Body of pancreas (tissue), 4 donors: Measurements from ENCODE around the gene WDR11. TPM values are rescaled to one million over a fixed set of nuclear protein-coding genes. Genes with fewer than 3 reads are reported as not detected.

Experiments used
- ATAC-seq: fragments of 150-250 bp; one replicate; pipeline ENCODE4 v1.9.1; 2016
- DNase-seq, 4 donors: peaks; one replicate each; pipeline ENCODE4 v3.0.0-alpha.2; 2019
- H3K27ac ChIP-seq, 4 donors: fragments of 200-600 bp; sonication (generic); 1 replicate in 3 of 4; 2 replicates in 1 of 4; pipeline versions ENCODE4 v1.5.1 to v1.6.1; 2016 to 2019; ENCODE audit warnings: mild to moderate bottlenecking in 1 of 4, mixed read lengths in 1 of 4, moderate library complexity in 1 of 4
- H3K27me3 ChIP-seq, 2 donors: fragments of 200-600 bp; sonication (generic); one replicate each; pipeline ENCODE4 v1.6.0; 2016; ENCODE audit warnings: mild to moderate bottlenecking in 1 of 2
- H3K36me3 ChIP-seq, 2 donors: fragments of 200-600 bp; sonication (generic); replicated peaks in 1 of 2; 2 replicates each; pipeline ENCODE4 v1.5.1; 2016; ENCODE audit warnings: low read depth in 2 of 2; ENCODE audit not compliant: insufficient read depth in 1 of 2
- H3K4me1 ChIP-seq: fragments of 200-600 bp; sonication (generic); one replicate; pipeline ENCODE4 v1.6.0; 2016
- H3K4me3 ChIP-seq, 2 donors: fragments of 200-600 bp; sonication (generic); 1 replicate in 1 of 2; 2 replicates in 1 of 2; pipeline ENCODE4 v1.5.1; 2016 to 2019
- H3K9me3 ChIP-seq, 3 donors: fragments of 200-600 bp; sonication (generic); 1 replicate in 2 of 3; 2 replicates in 1 of 3; pipeline ENCODE4 v1.5.1; 2016
- POLR2A ChIP-seq, 3 donors: fragments of 450-650 bp; IDR thresholded peaks; one replicate each; pipeline ENCODE4 v1.6.1; 2016; ENCODE audit warnings: antibody characterized with exemption in 3 of 3, mild to moderate bottlenecking in 2 of 3
- WGBS, 2 donors: methylation state at CpG; one replicate each; pipeline ENCODE4 v1.1.5; 2017; 5-methylcytosine and 5-hydroxymethylcytosine counted together
- intact Hi-C: fragments of 100-400 bp; cut with DNase I; formaldehyde crosslinking; loops from one replicate; pipeline ENCODE4 v1.15.1; 2023
- total RNA-seq, 2 donors: library from RNA; depleted of rRNA; stranded (reverse); fragments of >200 nt; gene quantifications; one replicate each; pipeline ENCODE4 v1.1.0, GENCODE V29; 2016
- TF ChIP-seq, protein P1 (sequence below), 7 experiments: fragments of 450-650 bp in 4 of 7; fragments of 200-600 bp in 3 of 7; sonication (generic) in 3 of 7; IDR thresholded peaks; one replicate each; pipeline ENCODE4 v1.5.1; 2016 to 2019; ENCODE audit warnings: antibody characterized with exemption in 7 of 7

Gene WDR11
- total RNA-seq, 2 donors from 2014 or later = 24.7 to 43.3 TPM

DNA sequence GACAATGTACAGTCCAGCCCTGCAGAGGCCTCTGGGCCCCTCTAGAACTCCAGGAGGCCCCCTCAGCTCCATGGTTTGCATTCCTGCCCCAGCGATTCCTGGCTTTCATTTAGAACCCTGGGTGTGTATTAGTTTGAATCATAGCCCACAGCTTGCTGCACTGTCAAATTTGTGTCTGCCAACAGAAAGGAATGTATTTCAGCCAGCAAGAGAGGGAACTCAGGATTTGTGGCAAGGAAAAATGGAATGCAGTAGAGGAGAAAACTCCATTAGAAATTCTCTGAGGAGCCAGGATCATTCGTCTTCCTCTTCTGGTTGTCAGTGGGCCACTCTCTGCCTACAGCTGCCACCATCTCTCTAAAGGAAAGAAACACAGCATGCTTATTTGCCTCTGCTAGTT lies 27.9 kb upstream of the WDR11 start:
- ATAC-seq = no peak
- no peak overlapping the region for H3K4me3 ChIP-seq
- intact Hi-C loops = no loop called here

DNA sequence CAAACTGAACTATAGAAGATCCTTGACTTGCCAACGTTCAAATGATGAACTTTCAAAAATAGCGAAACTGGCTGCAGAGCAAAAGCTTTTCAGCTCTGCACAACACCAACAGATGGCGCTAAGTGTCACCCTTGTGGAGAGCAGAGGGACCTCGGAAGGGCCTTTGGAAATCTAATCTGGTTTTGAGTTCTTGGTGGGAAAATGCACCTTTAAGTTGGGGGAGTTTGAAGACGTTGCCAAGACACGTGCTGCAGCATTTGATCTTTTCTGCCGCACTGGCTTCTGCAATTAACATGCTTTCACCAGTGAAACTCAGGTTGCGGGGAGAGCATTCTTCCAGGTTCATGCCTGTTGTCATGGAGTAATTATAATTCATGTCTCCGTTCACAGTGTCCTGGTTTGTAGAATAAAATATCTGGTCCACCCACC lies 26.3 kb upstream of the WDR11 start:
- DNase-seq (peak in 2 of 4 donors; percentile 11 to 15), ATAC-seq (no peak)
- Histone ChIP-seq H3K36me3 (no peaks in the 10 kb centered on the region), H3K4me1 (no peaks in the 10 kb centered on the region), H3K27me3 (peaks cover 0 to 8% of the 10 kb centered on the region in 2 donors), H3K4me3 (no peak overlapping the region), H3K9me3 (no peaks in the 10 kb centered on the region), H3K27ac (no peak overlapping the region)
- intact Hi-C loops = no loop called here
- WGBS, 2 donors = 39 to 47% methylated on average over 7 to 9 of the region's 9 CpGs
- TF ChIP-seq POLR2A (IDR thresholded peaks at IDR 0.05) = no peak
- TF ChIP-seq, protein P1, sequence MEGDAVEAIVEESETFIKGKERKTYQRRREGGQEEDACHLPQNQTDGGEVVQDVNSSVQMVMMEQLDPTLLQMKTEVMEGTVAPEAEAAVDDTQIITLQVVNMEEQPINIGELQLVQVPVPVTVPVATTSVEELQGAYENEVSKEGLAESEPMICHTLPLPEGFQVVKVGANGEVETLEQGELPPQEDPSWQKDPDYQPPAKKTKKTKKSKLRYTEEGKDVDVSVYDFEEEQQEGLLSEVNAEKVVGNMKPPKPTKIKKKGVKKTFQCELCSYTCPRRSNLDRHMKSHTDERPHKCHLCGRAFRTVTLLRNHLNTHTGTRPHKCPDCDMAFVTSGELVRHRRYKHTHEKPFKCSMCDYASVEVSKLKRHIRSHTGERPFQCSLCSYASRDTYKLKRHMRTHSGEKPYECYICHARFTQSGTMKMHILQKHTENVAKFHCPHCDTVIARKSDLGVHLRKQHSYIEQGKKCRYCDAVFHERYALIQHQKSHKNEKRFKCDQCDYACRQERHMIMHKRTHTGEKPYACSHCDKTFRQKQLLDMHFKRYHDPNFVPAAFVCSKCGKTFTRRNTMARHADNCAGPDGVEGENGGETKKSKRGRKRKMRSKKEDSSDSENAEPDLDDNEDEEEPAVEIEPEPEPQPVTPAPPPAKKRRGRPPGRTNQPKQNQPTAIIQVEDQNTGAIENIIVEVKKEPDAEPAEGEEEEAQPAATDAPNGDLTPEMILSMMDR (IDR thresholded peaks at IDR 0.05) = peak in 3 of 7 experiments; percentile 33 to 39 (median 34)

More for the DNA sequence above, 27.9 kb upstream of the WDR11 start:
- DNase-seq = no peak
- Histone ChIP-seq H3K4me1 (no peaks in the 10 kb centered on the region), H3K27me3 (peaks cover 0 to 8% of the 10 kb centered on the region in 2 donors), H3K9me3 (no peaks in the 10 kb centered on the region), H3K36me3 (no peaks in the 10 kb centered on the region), H3K27ac (no peak overlapping the region)
- WGBS, 2 donors = 62 to 74% methylated on average over 2 of the region's 2 CpGs
- TF ChIP-seq POLR2A (IDR thresholded peaks at IDR 0.05) = no peak
- TF ChIP-seq, protein P1 (IDR thresholded peaks at IDR 0.05) = no peak

DNA sequence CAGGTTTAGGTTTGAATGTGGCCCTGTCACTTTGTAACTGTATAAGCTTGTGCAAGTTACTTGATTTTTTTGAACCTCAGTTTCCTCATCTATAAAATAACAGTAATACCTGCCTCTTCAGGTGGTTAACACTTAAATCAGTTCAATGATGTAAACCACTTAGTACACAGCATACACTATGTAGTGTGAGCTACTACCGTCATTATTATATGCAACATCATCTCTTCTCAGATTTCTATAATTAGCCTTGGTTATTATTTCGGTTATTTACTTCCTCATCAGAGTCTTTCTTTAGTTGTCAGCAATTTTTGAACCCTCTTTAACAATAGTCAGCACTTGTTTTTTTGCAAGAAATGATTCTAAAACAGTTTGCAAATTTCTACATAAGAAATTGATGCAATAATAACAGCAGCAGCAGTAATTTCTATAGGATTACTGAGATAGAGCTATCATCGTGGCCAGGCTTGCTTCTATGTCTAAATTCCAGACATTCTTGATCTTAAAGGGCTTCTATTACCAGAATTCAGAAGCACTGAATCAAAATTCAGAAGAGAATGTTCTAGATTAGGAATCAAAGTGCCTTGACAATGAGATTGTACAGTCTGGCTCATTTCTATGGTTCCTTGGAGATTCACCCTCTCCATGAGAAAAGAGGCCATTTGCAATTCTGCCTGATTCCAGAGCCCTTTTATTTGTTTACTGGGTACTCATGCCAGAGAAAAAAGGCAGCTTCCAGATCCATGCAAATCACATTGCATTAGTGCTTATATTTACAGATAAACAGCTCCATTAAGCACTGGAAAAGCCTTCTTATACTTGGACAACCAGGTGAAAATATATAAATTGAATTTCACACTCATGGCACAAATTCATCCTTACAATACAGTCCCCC lies 25.0 kb upstream of the WDR11 start:
- Histone ChIP-seq H3K4me3 (no peak overlapping the region), H3K9me3 (no peaks in the 10 kb centered on the region), H3K27me3 (peaks cover 0 to 8% of the 10 kb centered on the region in 2 donors), H3K4me1 (no peaks in the 10 kb centered on the region), H3K36me3 (no peaks in the 10 kb centered on the region), H3K27ac (no peak overlapping the region)
- intact Hi-C loops = no loop called here
- no peak for DNase-seq
- TF ChIP-seq, protein P1 (IDR thresholded peaks at IDR 0.05) = no peak
- TF ChIP-seq POLR2A (IDR thresholded peaks at IDR 0.05) = no peak
- WGBS, 2 donors = 41 to 52% methylated on average over 3 of the region's 3 CpGs
- ATAC-seq = no peak

DNA sequence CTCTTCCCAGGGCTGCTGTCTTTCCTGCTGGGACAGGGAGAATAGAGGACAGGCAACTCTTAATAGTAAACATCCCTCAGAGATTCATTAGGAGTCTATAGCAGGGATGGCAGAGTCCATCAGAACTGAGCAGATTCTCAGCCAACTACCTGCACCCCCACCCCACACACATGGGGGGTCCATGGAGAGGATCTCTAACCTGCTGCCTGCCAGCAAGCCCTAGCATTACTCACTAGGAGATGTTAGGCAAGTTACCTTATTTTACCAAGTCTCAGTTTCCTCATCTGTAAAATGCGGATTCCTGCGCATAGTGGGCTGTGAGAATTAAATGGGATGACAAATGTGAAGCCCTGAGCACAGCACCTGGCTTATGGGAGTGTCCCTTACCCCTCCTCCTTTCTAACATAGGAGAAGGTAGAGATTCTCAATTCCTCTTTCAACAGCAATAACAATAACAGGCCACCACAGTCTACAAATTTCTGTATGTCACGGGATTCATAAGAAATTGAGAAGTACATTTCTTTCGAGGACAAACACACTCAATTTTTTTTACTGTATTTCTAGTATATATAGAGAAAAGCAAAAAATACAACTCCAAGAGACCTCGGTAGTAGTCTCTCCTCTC lies 23.8 kb upstream of the WDR11 start:
- no peak overlapping the region for H3K27ac ChIP-seq
- H3K4me1 ChIP-seq = no peaks in the 10 kb centered on the region
- WGBS, 2 donors = 57 to 61% methylated on average over 5 of the region's 5 CpGs
- intact Hi-C loops = no loop called here
- TF ChIP-seq, protein P1 (IDR thresholded peaks at IDR 0.05) = no peak
- no peak for TF ChIP-seq POLR2A (IDR thresholded peaks at IDR 0.05)
- peaks cover 0 to 8% of the 10 kb centered on the region in 2 donors for H3K27me3 ChIP-seq
- ATAC-seq (no peak), DNase-seq (no peak)
- no peaks in the 10 kb centered on the region for H3K36me3 ChIP-seq
- H3K4me3 ChIP-seq = no peak overlapping the region
- H3K9me3 ChIP-seq = no peaks in the 10 kb centered on the region
